Measurements from ENCODE around the gene STAC3. TPM values are rescaled to one million over a fixed set of nuclear protein-coding genes. Genes with fewer than 3 reads are reported as not detected.

Gene STAC3
- polyA plus RNA-seq, 6 donors from 2014 or later = 0.32 to 0.43 (median 0.38) TPM; not detected in 2

GRCh38 chr12:57213763-57214397 is 37.1 kb downstream of the STAC3 start:
- peak overlapping the region in 4 of 6 donors; percentile 61 to 92 (median 89) for H3K27ac Mint-ChIP-seq
- DNase-seq (no peak), ATAC-seq (ENCODE audit: low read depth in 2 of 2) (no peak)
- no peaks in the 10 kb centered on the region for H3K36me3 Mint-ChIP-seq
- no peaks in the 10 kb centered on the region for H3K9me3 Mint-ChIP-seq
- H3K27me3 Mint-ChIP-seq = peaks cover 24 to 46% (median 44%) of the 10 kb centered on the region in 3 donors
- H3K4me1 Mint-ChIP-seq = peaks cover 48 to 54% (median 49%) of the 10 kb centered on the region in 3 donors
- H3K4me3 Mint-ChIP-seq = peak overlapping the region in 7 of 8 donors; percentile 54 to 85 (median 79)

DNA sequence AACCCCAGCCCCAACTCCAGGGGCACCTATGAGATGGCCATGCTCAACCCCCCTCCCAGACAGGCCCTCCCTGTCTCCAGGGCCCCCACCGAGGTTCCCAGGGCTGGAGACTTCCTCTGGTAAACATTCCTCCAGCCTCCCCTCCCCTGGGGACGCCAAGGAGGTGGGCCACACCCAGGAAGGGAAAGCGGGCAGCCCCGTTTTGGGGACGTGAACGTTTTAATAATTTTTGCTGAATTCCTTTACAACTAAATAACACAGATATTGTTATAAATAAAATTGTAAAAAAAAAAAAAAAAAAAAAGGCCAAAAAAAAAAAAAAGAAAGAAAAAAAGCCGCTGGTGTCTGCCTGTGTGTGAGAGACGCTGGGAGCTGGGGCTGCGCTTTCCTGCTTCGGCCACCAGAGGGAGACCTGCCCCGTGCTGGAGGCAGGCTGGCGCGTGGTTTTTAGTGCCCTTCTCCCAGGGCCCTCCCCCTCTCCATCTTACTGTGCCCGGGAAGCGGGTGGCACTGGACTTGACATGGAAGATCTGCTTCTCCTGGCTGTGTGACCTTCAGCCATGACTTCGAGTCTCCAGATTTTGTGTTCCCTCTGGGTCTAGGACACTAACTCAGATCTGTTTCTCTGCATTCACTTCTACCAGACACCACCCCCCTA is 37.8 kb downstream of the STAC3 start:
- Mint-ChIP-seq H3K4me3 (peak overlapping the region in 7 of 8 donors; percentile 1 to 80 (median 50)), H3K36me3 (no peaks in the 10 kb centered on the region), H3K27ac (peak overlapping the region in 4 of 6 donors; percentile 2 to 88 (median 38)), H3K27me3 (peaks cover 18 to 41% (median 39%) of the 10 kb centered on the region in 3 donors), H3K4me1 (peaks cover 42 to 47% (median 42%) of the 10 kb centered on the region in 3 donors), H3K9me3 (no peaks in the 10 kb centered on the region)
- DNase-seq (peak; percentile 80), ATAC-seq (ENCODE audit: low read depth in 2 of 2) (peak; percentile 30 to 41)

DNA sequence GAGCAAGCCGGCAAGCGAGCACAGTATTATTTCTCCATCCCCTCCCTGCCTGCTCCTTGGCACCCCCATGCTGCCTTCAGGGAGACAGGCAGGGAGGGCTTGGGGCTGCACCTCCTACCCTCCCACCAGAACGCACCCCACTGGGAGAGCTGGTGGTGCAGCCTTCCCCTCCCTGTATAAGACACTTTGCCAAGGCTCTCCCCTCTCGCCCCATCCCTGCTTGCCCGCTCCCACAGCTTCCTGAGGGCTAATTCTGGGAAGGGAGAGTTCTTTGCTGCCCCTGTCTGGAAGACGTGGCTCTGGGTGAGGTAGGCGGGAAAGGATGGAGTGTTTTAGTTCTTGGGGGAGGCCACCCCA is 38.3 kb downstream of the STAC3 start:
- ATAC-seq (ENCODE audit: low read depth in 2 of 2) = no peak
- Mint-ChIP-seq H3K4me1 (peaks cover 37 to 42% (median 37%) of the 10 kb centered on the region in 3 donors), H3K4me3 (peak overlapping the region in 2 of 8 donors; percentile 6 to 74), H3K36me3 (no peaks in the 10 kb centered on the region), H3K27ac (no peak overlapping the region), H3K27me3 (peaks cover 18 to 36% (median 36%) of the 10 kb centered on the region in 3 donors), H3K9me3 (no peaks in the 10 kb centered on the region)
- no peak for DNase-seq

GRCh38 chr12:57211791-57212700 is 38.9 kb downstream of the STAC3 start:
- ATAC-seq (ENCODE audit: low read depth in 2 of 2) (no peak), DNase-seq (no peak)
- Mint-ChIP-seq H3K27me3 (peaks cover 18 to 30% (median 30%) of the 10 kb centered on the region in 3 donors), H3K4me1 (peaks cover 32 to 36% (median 32%) of the 10 kb centered on the region in 3 donors), H3K27ac (no peak overlapping the region), H3K4me3 (peak overlapping the region in 1 of 8 donors; percentile 6), H3K36me3 (no peaks in the 10 kb centered on the region), H3K9me3 (no peaks in the 10 kb centered on the region)

DNA sequence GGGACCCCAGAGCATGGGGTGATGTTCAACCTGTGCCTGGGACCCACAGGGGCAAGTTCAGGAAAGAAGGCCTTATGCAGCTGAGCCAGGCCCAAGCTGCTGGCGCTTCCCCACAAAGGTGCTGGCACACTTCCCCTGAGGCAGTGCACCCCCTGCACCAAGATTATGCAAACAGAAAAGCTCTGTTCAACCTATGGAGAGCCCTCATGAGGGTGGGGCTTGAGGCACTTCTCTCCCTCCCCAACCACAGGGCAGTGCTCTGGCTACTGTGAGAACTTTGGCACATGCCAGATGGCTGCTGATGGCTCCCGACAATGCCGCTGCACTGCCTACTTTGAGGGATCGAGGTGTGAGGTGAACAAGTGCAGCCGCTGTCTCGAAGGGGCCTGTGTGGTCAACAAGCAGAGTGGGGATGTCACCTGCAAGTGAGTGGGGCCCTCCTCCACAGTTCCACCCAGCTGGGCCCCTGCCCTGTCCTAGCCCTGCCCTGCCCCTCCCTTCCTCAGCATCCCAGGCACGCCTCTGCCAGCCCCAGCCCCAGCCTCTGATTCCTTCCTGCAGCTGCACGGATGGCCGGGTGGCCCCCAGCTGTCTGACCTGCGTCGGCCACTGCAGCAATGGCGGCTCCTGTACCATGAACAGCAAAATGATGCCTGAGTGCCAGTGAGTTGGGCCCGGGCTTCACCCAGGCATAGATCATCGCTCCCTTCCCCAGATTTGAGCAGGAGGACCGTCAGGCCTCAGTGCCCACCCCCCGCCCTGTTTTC is 39.9 kb downstream of the STAC3 start:
- no peak for ATAC-seq (ENCODE audit: low read depth in 2 of 2)
- Mint-ChIP-seq H3K27ac (no peak overlapping the region), H3K36me3 (no peaks in the 10 kb centered on the region), H3K4me1 (peaks cover 32 to 35% (median 32%) of the 10 kb centered on the region in 3 donors), H3K9me3 (no peaks in the 10 kb centered on the region), H3K27me3 (peaks cover 18 to 30% (median 30%) of the 10 kb centered on the region in 3 donors), H3K4me3 (no peak overlapping the region)
- DNase-seq = no peak

GRCh38 chr12:57210461-57210860 is 40.5 kb downstream of the STAC3 start:
- no peaks in the 10 kb centered on the region for H3K36me3 Mint-ChIP-seq
- no peak overlapping the region for H3K27ac Mint-ChIP-seq
- no peaks in the 10 kb centered on the region for H3K9me3 Mint-ChIP-seq
- DNase-seq (no peak), ATAC-seq (ENCODE audit: low read depth in 2 of 2) (no peak)
- peak overlapping the region in 1 of 8 donors; percentile 55 for H3K4me3 Mint-ChIP-seq
- peaks cover 25 to 28% (median 26%) of the 10 kb centered on the region in 3 donors for H3K4me1 Mint-ChIP-seq
- peaks cover 14 to 30% (median 24%) of the 10 kb centered on the region in 3 donors for H3K27me3 Mint-ChIP-seq

GRCh38 chr12:57209916-57210315 is 41.1 kb downstream of the STAC3 start:
- Mint-ChIP-seq H3K27me3 (peaks cover 8 to 28% (median 19%) of the 10 kb centered on the region in 3 donors), H3K36me3 (no peaks in the 10 kb centered on the region), H3K4me3 (no peak overlapping the region), H3K4me1 (peaks cover 20 to 23% (median 20%) of the 10 kb centered on the region in 3 donors), H3K9me3 (no peaks in the 10 kb centered on the region), H3K27ac (no peak overlapping the region)
- ATAC-seq (ENCODE audit: low read depth in 2 of 2) (no peak), DNase-seq (no peak)

- no peak for DNase-seq
- Mint-ChIP-seq H3K27ac (no peak overlapping the region), H3K9me3 (no peaks in the 10 kb centered on the region), H3K4me1 (peaks cover 8 to 11% (median 10%) of the 10 kb centered on the region in 3 donors), H3K4me3 (peak overlapping the region in 1 of 8 donors; percentile 29), H3K36me3 (no peaks in the 10 kb centered on the region), H3K27me3 (peaks cover 0 to 17% (median 10%) of the 10 kb centered on the region in 3 donors)
- ATAC-seq (ENCODE audit: low read depth in 2 of 2) = no peak
Measured at GRCh38 chr12:57208631-57209282, 42.2 kb downstream of the STAC3 start.

- Mint-ChIP-seq H3K36me3 (no peaks in the 10 kb centered on the region), H3K27me3 (peaks cover 0 to 10% (median 4%) of the 10 kb centered on the region in 3 donors), H3K9me3 (no peaks in the 10 kb centered on the region), H3K4me3 (peak overlapping the region in 1 of 8 donors; percentile 29), H3K4me1 (peaks cover 3 to 5% (median 4%) of the 10 kb centered on the region in 3 donors), H3K27ac (peak overlapping the region in 1 of 6 donors; percentile 47)
- ATAC-seq (ENCODE audit: low read depth in 2 of 2) = no peak
- no peak for DNase-seq
Measured at GRCh38 chr12:57207731-57208630, 43.0 kb downstream of the STAC3 start.

DNA sequence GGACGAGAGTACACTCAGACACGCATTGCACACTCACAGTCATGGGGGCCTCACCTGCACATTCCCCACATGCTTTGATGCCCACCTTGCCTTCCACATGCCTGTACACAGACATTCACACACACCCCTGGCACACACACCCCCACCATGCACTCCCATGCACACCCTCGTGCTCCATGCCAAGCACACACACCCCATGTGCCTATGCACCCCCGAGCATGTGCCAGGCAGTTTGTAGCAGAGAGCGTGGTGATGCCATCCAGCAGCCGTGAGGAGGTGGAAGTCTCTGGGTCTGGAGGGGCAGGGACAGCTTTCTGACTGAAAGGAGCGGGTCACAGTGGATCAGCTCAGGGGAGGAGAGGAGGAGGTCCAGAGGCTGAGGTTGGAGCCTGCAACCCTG is 45.1 kb downstream of the STAC3 start:
- no peak for ATAC-seq (ENCODE audit: low read depth in 2 of 2)
- Mint-ChIP-seq H3K27ac (no peak overlapping the region), H3K4me3 (no peak overlapping the region), H3K4me1 (no peaks in the 10 kb centered on the region), H3K9me3 (no peaks in the 10 kb centered on the region), H3K36me3 (no peaks in the 10 kb centered on the region), H3K27me3 (peaks cover 0 to 9% (median 4%) of the 10 kb centered on the region in 3 donors)
- no peak for DNase-seq

GRCh38 chr12:57205186-57205585 is 45.8 kb downstream of the STAC3 start:
- Mint-ChIP-seq H3K4me1 (no peaks in the 10 kb centered on the region), H3K36me3 (no peaks in the 10 kb centered on the region), H3K27me3 (peaks cover 0 to 9% (median 5%) of the 10 kb centered on the region in 3 donors), H3K9me3 (no peaks in the 10 kb centered on the region), H3K4me3 (no peak overlapping the region), H3K27ac (no peak overlapping the region)
- ATAC-seq (ENCODE audit: low read depth in 2 of 2) = no peak
- no peak for DNase-seq
